ENCODE measurements around the gene VPS37C. TPM values are rescaled to one million over a fixed set of nuclear protein-coding genes. Genes with fewer than 3 reads are reported as not detected.

Gene VPS37C
- total and polyA plus RNA-seq, 9 of the 15 experiments (the other 6 are each of a cell fraction or from before 2014, with no cell fraction given) = 0.62 to 29.8 (median 11.5) TPM

DNA sequence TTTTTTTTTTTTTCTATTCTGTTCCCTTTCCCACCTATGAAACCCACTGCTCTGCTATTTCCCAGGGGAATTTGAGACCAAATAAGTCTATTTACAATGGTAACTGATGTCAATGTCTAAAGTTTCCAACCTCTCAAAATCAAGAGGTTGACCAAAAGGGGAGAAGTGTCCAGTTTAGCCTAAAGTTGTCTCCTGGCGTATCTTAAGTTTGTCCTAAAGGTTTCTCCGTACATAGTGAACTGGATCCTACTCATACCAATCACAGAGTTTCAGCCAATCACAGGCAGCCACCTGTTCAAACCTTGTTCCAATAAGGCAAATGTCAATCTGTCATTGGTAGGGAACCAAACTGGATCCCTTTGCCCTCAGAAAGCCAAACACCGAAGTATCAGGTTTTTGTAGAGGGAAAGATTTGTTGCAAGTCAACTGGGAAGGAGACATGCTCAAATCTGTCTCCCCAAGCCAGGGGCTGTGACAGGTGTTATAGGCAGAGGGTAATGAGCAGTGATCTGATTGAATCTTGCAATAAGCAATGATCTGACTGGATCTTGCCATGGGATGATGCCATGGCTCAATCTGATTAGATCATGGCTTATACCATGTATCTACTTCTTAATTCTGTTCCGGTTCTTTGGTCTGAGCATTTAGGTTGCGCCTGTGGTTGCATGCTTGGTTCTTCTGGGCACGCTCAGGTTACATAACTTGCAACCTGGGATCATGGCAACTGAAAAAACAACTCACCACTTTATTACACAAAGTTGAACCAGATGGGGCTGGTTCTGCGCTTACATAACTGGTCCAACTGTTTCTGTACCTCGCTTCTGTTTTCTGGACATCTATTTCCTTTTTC, 1.1 kb upstream of the VPS37C start:
- peak; percentile 60 to 72 (median 62) for DNase-seq (ENCODE audit: extremely low read depth in 1 of 4, low spot score in 3 of 4)
- Histone ChIP-seq H3K27me3 (ENCODE audit: control insufficient read depth in 2 of 2, insufficient read depth in 2 of 2, low read length in 2 of 2) (no peaks in the 10 kb centered on the region), H2AFZ (ENCODE audit: low read depth, low read length) (peak overlapping the region; percentile 91), H3K4me2 (ENCODE audit: insufficient read depth, low read length) (peak overlapping the region; percentile 91), H3K4me1 (replicated peaks in 1 of 2; ENCODE audit: control insufficient read depth in 2 of 2, insufficient read depth in 2 of 2, low read length in 2 of 2) (peaks cover 29 to 37% of the 10 kb centered on the region in 2 experiments), H3K4me3 (peak overlapping the region; percentile 69), H3K79me2 (ENCODE audit: control insufficient read depth, insufficient read depth, low read length) (peaks cover 34% of the 10 kb centered on the region), H4K20me1 (replicated peaks; ENCODE audit: control insufficient read depth, insufficient read depth, low read length) (no peaks in the 10 kb centered on the region), H3K27ac (ENCODE audit: extremely low read depth, low read depth, low read length) (peak overlapping the region; percentile 93), H3K9ac (ENCODE audit: insufficient read depth in 1 of 2, low read depth in 2 of 2, low read length in 2 of 2) (peak overlapping the region; percentile 71 to 94; a peak in 3 of 4 replicates), H3K9me3 (replicated peaks; ENCODE audit: control insufficient read depth, insufficient read depth, low read depth, low read length) (no peaks in the 10 kb centered on the region), H3K9me1 (ENCODE audit: control insufficient read depth, insufficient read depth, low read length) (no peaks in the 10 kb centered on the region), H3K36me3 (ENCODE audit: control insufficient read depth, insufficient read depth, low read length) (peaks cover 13% of the 10 kb centered on the region; the same call in 1 of the 3 replicates)
- ChIA-PET CTCF (ENCODE audit: low intra/inter-chr PET ratio) (no interaction called here), POLR2A (interaction anchor here (1.1 kb wide), 1 partner anchor 14 kb away, joined by 6 read pairs; no protein-coding TSS in a partner anchor)
- ATAC-seq = no peak
- peak; percentile 57 for FAIRE-seq
- in situ Hi-C loops (cut with MboI) = no loop called here
- BruUV-seq (replicated peaks) = TSS peak; percentile 87
- intact Hi-C loops (cut with micrococcal nuclease) = no loop called here
- 62% methylated on average over 8 of the region's 8 CpGs for WGBS (ENCODE audit: insufficient coverage, low coverage, missing lambda C conversion rate)
- 0 out of 2 replicates have a peak, but pooled peaks have one; percentile 1 for TF ChIP-seq TOE1 (IDR thresholded peaks at IDR 0.05; ENCODE audit: borderline replicate concordance)
- no peak for TF ChIP-seq TOE1 (CRISPR knock-in tag; IDR thresholded peaks at IDR 0.05; ENCODE audit: borderline replicate concordance, low read depth)
- TF ChIP-seq PHF20 (IDR thresholded peaks at IDR 0.05; ENCODE audit: partially characterized antibody) = peak; percentile 4
- peak; percentile 88 for TF ChIP-seq ZBTB5 (IDR thresholded peaks at IDR 0.05)
- 0 out of 2 replicates have a peak, but pooled peaks have one; percentile 24 for TF ChIP-seq SMARCA5 (IDR thresholded peaks at IDR 0.05)
- TF ChIP-seq THRAP3 (IDR thresholded peaks at IDR 0.05; ENCODE audit: borderline replicate concordance) = 0 out of 2 replicates have a peak, but pooled peaks have one; percentile 57
- TF ChIP-seq CSDE1 (IDR thresholded peaks at IDR 0.05) = 0 out of 4 replicates have a peak, but pooled peaks of 1 of the 2 experiments have one; percentile 51
- TF ChIP-seq MEIS2 (IDR thresholded peaks at IDR 0.05; ENCODE audit: partially characterized antibody) = peak; percentile 30
- TF ChIP-seq FOXA1 (IDR thresholded peaks at IDR 0.05; ENCODE audit: borderline replicate concordance) = 0 out of 2 replicates have a peak, but pooled peaks have one; percentile 4
- TF ChIP-seq FOXM1 (IDR thresholded peaks at IDR 0.05; ENCODE audit: low read depth) = peak; percentile 58
- no peak for TF ChIP-seq FOXM1 (CRISPR knock-in tag; IDR thresholded peaks at IDR 0.05; ENCODE audit: low read depth)
- no peak for TF ChIP-seq ZFPM2 (CRISPR knock-in tag; IDR thresholded peaks at IDR 0.05)
- no peak for TF ChIP-seq FOSL1 (tag; conservative IDR thresholded peaks at IDR 0.05)
- TF ChIP-seq CC2D1A (IDR thresholded peaks at IDR 0.05) = peak; percentile 90; the same call in 1 of the 2 replicates
- TF ChIP-seq FOS (IDR thresholded peaks at IDR 0.05; ENCODE audit: extremely low read depth, insufficient read length) = peak; percentile 17
- TF ChIP-seq NELFE (IDR thresholded peaks at IDR 0.05; ENCODE audit: insufficient read depth, insufficient read length) = no peak
- no peak for TF ChIP-seq ZNF444 (CRISPR knock-in tag; IDR thresholded peaks at IDR 0.05)
- TF ChIP-seq, protein P1, sequence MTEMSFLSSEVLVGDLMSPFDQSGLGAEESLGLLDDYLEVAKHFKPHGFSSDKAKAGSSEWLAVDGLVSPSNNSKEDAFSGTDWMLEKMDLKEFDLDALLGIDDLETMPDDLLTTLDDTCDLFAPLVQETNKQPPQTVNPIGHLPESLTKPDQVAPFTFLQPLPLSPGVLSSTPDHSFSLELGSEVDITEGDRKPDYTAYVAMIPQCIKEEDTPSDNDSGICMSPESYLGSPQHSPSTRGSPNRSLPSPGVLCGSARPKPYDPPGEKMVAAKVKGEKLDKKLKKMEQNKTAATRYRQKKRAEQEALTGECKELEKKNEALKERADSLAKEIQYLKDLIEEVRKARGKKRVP (CRISPR knock-in tag; IDR thresholded peaks at IDR 0.05) = no peak
- 0 out of 2 replicates have a peak, but pooled peaks have one; percentile 57 for TF ChIP-seq NFRKB (IDR thresholded peaks at IDR 0.05; ENCODE audit: low read depth)
- no peak for TF ChIP-seq KLF6 (CRISPR knock-in tag; IDR thresholded peaks at IDR 0.05; ENCODE audit: borderline replicate concordance)
- no peak for TF ChIP-seq ILK (tag; IDR thresholded peaks at IDR 0.05; ENCODE audit: borderline replicate concordance, low read depth)
